Nephron (organoid): ENCODE data around the gene DUSP7.
"Not testable (repeated sequence)": the region's sequence is repeated elsewhere in the genome, so short reads cannot be mapped to it uniquely, and the experiment has no call there.

Experiments
- H3K27ac Mint-ChIP-seq, 3 experiments: 2 replicates each; pipeline ENCODE4 v1.8.0; 2020; ENCODE audit warnings: mixed read lengths in 3 of 3, mild to moderate bottlenecking in 2 of 3, moderate library complexity in 1 of 3
- H3K27me3 Mint-ChIP-seq: 2 replicates; pipeline ENCODE4 v1.8.0; 2021; ENCODE audit warnings: low read depth, mild to moderate bottlenecking, moderate library complexity, mixed read lengths
- H3K36me3 Mint-ChIP-seq: 2 replicates; pipeline ENCODE4 v1.8.0; 2020; ENCODE audit warnings: low read depth, mixed read lengths
- H3K4me1 Mint-ChIP-seq: 2 replicates; pipeline ENCODE4 v1.8.0; 2020; ENCODE audit warnings: mixed read lengths
- H3K4me3 Mint-ChIP-seq, 3 experiments: 2 replicates each; pipeline ENCODE4 v1.8.0; 2020; ENCODE audit warnings: mild to moderate bottlenecking in 3 of 3, mixed read lengths in 3 of 3, moderate library complexity in 2 of 3
- H3K9me3 Mint-ChIP-seq: 2 replicates; pipeline ENCODE4 v1.8.0; 2020; ENCODE audit warnings: mixed read lengths
- TF ChIP-seq, protein P1 (sequence below), 3 experiments: fragments of 200-600 bp; sonication (generic); IDR thresholded peaks; one replicate each; pipeline ENCODE4 v1.5.0; 2021; ENCODE audit warnings: antibody characterized with exemption in 3 of 3; ENCODE audit not compliant: unreplicated experiment in 3 of 3

The DUSP7 gene

DNA sequence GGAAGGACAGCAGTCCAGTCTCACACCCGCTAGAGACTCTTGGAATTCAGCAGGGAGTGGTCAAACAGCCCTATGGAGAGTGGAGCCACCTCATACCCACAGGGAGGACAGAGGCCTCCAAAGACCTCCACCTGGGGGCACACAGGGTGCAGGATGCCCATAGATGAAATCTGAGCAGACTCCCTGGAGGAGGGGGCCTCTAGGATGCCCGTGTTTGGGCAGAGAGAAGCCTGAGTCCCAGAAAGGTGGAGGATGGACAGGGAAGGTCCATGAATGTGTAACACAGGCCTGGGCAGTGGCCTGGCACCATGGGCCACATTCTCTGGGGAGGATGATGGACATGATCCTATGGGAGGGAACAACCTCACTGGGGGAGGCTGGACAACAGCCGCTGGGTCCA lies 21.7 kb downstream of the DUSP7 start:
- Mint-ChIP-seq H3K36me3 (no peaks in the 10 kb centered on the region), H3K9me3 (no peaks in the 10 kb centered on the region), H3K27me3 (peaks cover 11% of the 10 kb centered on the region), H3K4me1 (peaks cover 27% of the 10 kb centered on the region), H3K27ac (no peak overlapping the region), H3K4me3 (no peak overlapping the region)
- TF ChIP-seq, protein P1, sequence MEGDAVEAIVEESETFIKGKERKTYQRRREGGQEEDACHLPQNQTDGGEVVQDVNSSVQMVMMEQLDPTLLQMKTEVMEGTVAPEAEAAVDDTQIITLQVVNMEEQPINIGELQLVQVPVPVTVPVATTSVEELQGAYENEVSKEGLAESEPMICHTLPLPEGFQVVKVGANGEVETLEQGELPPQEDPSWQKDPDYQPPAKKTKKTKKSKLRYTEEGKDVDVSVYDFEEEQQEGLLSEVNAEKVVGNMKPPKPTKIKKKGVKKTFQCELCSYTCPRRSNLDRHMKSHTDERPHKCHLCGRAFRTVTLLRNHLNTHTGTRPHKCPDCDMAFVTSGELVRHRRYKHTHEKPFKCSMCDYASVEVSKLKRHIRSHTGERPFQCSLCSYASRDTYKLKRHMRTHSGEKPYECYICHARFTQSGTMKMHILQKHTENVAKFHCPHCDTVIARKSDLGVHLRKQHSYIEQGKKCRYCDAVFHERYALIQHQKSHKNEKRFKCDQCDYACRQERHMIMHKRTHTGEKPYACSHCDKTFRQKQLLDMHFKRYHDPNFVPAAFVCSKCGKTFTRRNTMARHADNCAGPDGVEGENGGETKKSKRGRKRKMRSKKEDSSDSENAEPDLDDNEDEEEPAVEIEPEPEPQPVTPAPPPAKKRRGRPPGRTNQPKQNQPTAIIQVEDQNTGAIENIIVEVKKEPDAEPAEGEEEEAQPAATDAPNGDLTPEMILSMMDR (IDR thresholded peaks at IDR 0.05; ENCODE audit: unreplicated experiment in 3 of 3): no peak

- H3K27ac Mint-ChIP-seq: no peak overlapping the region
- TF ChIP-seq, protein P1 (IDR thresholded peaks at IDR 0.05; ENCODE audit: unreplicated experiment in 3 of 3): no peak
- H3K27me3 Mint-ChIP-seq: peaks cover 11% of the 10 kb centered on the region
- H3K36me3 Mint-ChIP-seq: no peaks in the 10 kb centered on the region
- H3K9me3 Mint-ChIP-seq: no peaks in the 10 kb centered on the region
- peaks cover 27% of the 10 kb centered on the region for H3K4me1 Mint-ChIP-seq
- no peak overlapping the region for H3K4me3 Mint-ChIP-seq
Observed at GRCh38 chr3:52034212-52034611, 22.2 kb downstream of the DUSP7 start.

DNA sequence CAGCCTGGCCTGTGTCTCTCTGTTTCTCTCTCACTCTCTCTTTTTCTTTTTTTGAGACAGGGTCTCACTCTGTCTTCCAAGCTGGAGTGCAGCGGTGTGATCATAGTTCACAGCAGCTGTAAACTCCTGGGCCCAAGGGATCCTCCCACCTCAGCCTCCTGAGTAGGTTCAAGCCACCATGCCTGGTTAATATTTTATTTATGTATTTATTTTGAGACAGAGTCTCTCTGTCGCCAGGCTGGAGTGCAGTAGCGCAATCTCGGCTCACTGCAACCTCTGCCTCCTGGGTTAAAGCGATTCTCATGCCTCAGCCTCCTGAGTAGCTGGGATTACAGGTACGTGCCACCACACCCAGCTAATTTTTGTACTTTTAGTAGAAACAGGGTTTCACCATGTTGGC lies 22.6 kb downstream of the DUSP7 start:
- H3K4me1 Mint-ChIP-seq: peaks cover 27% of the 10 kb centered on the region
- peak overlapping the region; percentile 22 to 76 (median 47) for H3K27ac Mint-ChIP-seq
- peaks cover 11% of the 10 kb centered on the region for H3K27me3 Mint-ChIP-seq
- H3K9me3 Mint-ChIP-seq, H3K36me3 Mint-ChIP-seq, H3K4me3 Mint-ChIP-seq: not testable (repeated sequence)

GRCh38 chr3:52032702-52033408 lies 23.5 kb downstream of the DUSP7 start:
- TF ChIP-seq, protein P1 (IDR thresholded peaks at IDR 0.05; ENCODE audit: unreplicated experiment in 3 of 3): no peak
- Mint-ChIP-seq H3K4me3 (no peak overlapping the region), H3K27me3 (peaks cover 11% of the 10 kb centered on the region), H3K4me1 (peaks cover 27% of the 10 kb centered on the region), H3K9me3 (no peaks in the 10 kb centered on the region), H3K27ac (peak overlapping the region in 2 of 3 experiments; percentile 3 to 76), H3K36me3 (no peaks in the 10 kb centered on the region)

- no peaks in the 10 kb centered on the region for H3K9me3 Mint-ChIP-seq
- TF ChIP-seq, protein P1 (IDR thresholded peaks at IDR 0.05; ENCODE audit: unreplicated experiment in 3 of 3): no peak
- H3K4me3 Mint-ChIP-seq: no peak overlapping the region
- H3K4me1 Mint-ChIP-seq: peaks cover 27% of the 10 kb centered on the region
- peak overlapping the region in 1 of 3 experiments; percentile 3 for H3K27ac Mint-ChIP-seq
- no peaks in the 10 kb centered on the region for H3K36me3 Mint-ChIP-seq
- peaks cover 8% of the 10 kb centered on the region for H3K27me3 Mint-ChIP-seq
Observed at GRCh38 chr3:52031896-52032295, 24.5 kb downstream of the DUSP7 start.

GRCh38 chr3:52030714-52031310 lies 25.6 kb downstream of the DUSP7 start:
- TF ChIP-seq, protein P1 (IDR thresholded peaks at IDR 0.05; ENCODE audit: unreplicated experiment in 3 of 3): no peak
- Mint-ChIP-seq H3K27me3 (peaks cover 7% of the 10 kb centered on the region), H3K36me3 (no peaks in the 10 kb centered on the region), H3K4me1 (peaks cover 34% of the 10 kb centered on the region), H3K27ac (peak overlapping the region in 1 of 3 experiments; percentile 16), H3K4me3 (no peak overlapping the region), H3K9me3 (no peaks in the 10 kb centered on the region)
